Measurements from ENCODE around the gene SH2B2. TPM values are rescaled to one million over a fixed set of nuclear protein-coding genes. Genes with fewer than 3 reads are reported as not detected.

The SH2B2 gene
- total and polyA plus RNA-seq, 7 donors: 13.1 to 36.3 (median 27.3) TPM

DNA sequence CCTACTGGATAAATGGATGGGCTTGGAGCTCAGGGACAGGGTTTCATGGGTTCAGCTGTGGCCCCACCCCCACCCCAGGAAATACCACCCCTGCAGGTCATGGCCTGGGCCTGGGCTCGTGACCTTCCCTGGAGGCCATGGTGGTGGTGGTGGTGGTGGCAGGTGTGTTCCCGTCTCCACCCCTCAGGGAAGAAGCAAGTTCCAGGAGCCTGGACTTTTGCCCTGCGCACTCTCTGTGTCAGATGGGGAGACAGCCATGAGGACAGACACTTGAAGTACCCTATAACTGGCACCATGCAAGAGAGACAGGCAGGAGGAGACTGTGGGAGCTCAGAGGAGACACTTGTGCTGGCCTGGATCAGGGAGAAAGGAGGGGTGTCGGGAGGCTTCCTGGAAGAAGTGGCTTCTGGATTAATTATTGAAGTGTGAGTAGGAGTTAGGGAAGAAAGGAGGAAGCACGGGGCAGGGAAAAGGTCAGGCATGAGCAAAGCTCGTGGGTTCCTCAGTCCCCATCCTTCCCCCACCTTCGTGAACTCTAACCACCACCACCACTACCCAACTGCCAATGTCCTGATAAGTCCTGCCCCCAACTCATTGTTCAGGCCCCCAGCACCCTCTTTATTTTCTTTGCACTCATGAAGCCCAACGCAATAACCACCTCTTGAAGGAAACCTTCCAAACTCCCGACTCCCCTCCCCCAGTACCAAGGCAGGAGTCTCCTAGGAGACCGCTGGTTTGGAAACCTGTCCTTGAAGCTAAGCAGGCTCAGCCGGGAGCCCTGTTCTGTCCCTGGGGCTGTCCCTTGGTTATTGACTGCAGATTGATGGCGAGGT is 8.9 kb downstream of the SH2B2 start:
- no peaks in the 10 kb centered on the region for H3K9me3 ChIP-seq
- no peaks in the 10 kb centered on the region for H3K27me3 ChIP-seq (ENCODE audit: insufficient read depth in 3 of 3, low read length in 2 of 3)
- peak in 3 of 4 donors; percentile 18 to 24 (median 23) for ATAC-seq
- H3K4me1 ChIP-seq: peaks cover 26% of the 10 kb centered on the region
- no peaks in the 10 kb centered on the region for H3K36me3 ChIP-seq (ENCODE audit: insufficient read depth in 1 of 2, low read depth in 1 of 2)
- peak overlapping the region; percentile 76 for H3K27ac ChIP-seq
- 35 to 61% (median 40%) methylated on average over 12 of the region's 12 CpGs for WGBS, 3 donors
- TF ChIP-seq, protein P1, sequence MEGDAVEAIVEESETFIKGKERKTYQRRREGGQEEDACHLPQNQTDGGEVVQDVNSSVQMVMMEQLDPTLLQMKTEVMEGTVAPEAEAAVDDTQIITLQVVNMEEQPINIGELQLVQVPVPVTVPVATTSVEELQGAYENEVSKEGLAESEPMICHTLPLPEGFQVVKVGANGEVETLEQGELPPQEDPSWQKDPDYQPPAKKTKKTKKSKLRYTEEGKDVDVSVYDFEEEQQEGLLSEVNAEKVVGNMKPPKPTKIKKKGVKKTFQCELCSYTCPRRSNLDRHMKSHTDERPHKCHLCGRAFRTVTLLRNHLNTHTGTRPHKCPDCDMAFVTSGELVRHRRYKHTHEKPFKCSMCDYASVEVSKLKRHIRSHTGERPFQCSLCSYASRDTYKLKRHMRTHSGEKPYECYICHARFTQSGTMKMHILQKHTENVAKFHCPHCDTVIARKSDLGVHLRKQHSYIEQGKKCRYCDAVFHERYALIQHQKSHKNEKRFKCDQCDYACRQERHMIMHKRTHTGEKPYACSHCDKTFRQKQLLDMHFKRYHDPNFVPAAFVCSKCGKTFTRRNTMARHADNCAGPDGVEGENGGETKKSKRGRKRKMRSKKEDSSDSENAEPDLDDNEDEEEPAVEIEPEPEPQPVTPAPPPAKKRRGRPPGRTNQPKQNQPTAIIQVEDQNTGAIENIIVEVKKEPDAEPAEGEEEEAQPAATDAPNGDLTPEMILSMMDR (IDR thresholded peaks at IDR 0.05): no peak
- intact Hi-C loops (cut with DNase I): no loop called here
- H3K4me3 ChIP-seq: no peak overlapping the region
- no peak for DNase-seq

DNA sequence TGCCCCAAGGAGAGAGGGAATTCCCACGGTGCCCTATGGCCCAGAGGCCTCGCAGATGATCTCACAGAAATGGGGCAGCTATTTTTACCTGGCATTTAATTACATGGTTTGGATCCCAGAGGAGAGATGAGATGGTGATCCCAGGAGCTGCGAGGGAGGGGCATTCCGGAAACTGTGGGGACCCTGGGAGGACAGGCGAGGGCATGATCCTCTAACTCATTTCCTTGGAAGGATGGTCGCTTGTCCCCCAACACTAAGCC is 9.4 kb downstream of the SH2B2 start:
- no peaks in the 10 kb centered on the region for H3K27me3 ChIP-seq (ENCODE audit: insufficient read depth in 3 of 3, low read length in 2 of 3)
- H3K4me3 ChIP-seq: no peak overlapping the region
- H3K4me1 ChIP-seq: peaks cover 23% of the 10 kb centered on the region
- ATAC-seq: peak; percentile 54 to 77 (median 69)
- intact Hi-C loops (cut with DNase I): no loop called here
- peak overlapping the region; percentile 76 for H3K27ac ChIP-seq
- H3K9me3 ChIP-seq: no peaks in the 10 kb centered on the region
- no peak for DNase-seq
- TF ChIP-seq, protein P1 (IDR thresholded peaks at IDR 0.05): no peak
- 24 to 43% (median 36%) methylated on average over 6 of the region's 6 CpGs for WGBS, 3 donors
- H3K36me3 ChIP-seq (ENCODE audit: insufficient read depth in 1 of 2, low read depth in 1 of 2): no peaks in the 10 kb centered on the region

DNA sequence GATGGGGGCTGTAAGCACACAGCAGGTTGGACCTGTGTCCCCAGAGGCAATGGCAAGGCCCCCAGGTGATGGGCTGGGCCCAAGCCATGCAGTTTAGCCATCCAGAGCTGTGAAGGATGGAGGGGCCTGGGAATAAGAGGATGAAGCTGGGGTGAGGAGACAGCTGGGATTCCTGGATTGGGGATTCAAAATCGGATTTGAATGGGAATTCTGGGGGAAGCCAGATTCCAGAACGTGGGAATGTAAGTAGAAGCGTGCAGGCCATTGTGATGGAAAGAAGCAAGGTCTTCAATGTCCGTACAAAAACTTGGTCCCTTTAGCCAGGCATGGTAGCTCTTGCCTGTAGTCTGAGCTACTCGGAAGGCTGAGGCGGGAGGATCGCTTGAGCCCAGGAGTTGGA is 9.8 kb downstream of the SH2B2 start:
- H3K9me3 ChIP-seq: no peaks in the 10 kb centered on the region
- WGBS, 3 donors: 70 to 85% (median 75%) methylated on average over 7 of the region's 7 CpGs
- ATAC-seq: no peak
- H3K27ac ChIP-seq: peak overlapping the region; percentile 76
- intact Hi-C loops (cut with DNase I): no loop called here
- H3K27me3 ChIP-seq (ENCODE audit: insufficient read depth in 3 of 3, low read length in 2 of 3): no peaks in the 10 kb centered on the region
- no peak for DNase-seq
- no peaks in the 10 kb centered on the region for H3K36me3 ChIP-seq (ENCODE audit: insufficient read depth in 1 of 2, low read depth in 1 of 2)
- TF ChIP-seq, protein P1 (IDR thresholded peaks at IDR 0.05): no peak
- peaks cover 21% of the 10 kb centered on the region for H3K4me1 ChIP-seq
- H3K4me3 ChIP-seq: no peak overlapping the region

DNA sequence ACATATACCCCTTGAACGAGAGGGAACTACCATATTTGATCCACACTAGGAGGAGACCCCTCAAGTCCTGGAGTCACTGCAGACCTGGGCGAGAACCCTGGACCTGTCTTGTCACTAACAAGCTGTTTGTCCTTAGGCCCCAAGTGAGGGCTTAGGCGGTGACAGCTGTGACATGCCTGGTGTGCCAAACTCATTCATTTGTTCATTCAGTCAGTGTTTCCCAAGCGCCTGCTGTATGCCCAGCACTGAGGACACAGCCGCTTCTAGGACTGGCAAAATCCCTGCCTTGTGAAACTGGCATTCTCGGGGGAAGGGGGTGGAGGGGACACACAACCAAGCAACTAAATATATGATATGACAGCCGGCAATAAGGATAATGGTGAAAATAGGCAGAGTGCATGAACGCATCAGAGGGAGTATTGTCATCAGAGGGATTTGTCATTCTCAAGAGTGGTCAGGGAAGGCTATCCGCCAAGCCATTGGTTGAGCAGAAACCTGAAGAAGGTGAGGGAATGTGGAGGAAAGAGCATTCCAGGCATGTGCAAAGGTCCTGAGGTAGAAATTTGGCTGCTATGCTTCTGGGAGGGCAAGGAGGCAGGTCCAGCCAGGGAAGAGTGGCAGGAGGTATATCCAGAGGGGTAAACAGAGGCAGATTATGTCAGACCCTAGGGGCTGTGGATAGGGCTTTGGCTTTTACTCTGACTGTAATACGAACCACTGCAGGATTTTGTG is 11.0 kb downstream of the SH2B2 start:
- ATAC-seq (peak in 3 of 4 donors; percentile 54 to 76 (median 72)), DNase-seq (no peak)
- H3K4me3 ChIP-seq: no peak overlapping the region
- H3K27ac ChIP-seq: peak overlapping the region; percentile 76
- H3K27me3 ChIP-seq (ENCODE audit: insufficient read depth in 3 of 3, low read length in 2 of 3): no peaks in the 10 kb centered on the region
- no peaks in the 10 kb centered on the region for H3K9me3 ChIP-seq
- H3K36me3 ChIP-seq (ENCODE audit: insufficient read depth in 1 of 2, low read depth in 1 of 2): no peaks in the 10 kb centered on the region
- 64 to 78% (median 67%) methylated on average over 10 of the region's 10 CpGs for WGBS, 3 donors
- TF ChIP-seq, protein P1 (IDR thresholded peaks at IDR 0.05): no peak
- intact Hi-C loops (cut with DNase I): no loop called here
- peaks cover 26% of the 10 kb centered on the region for H3K4me1 ChIP-seq

Data from psoas muscle (tissue), 8 donors.